PC-9 (cell line): ENCODE results near the gene DSG2. TPM values are rescaled to one million over a fixed set of nuclear protein-coding genes. Genes with fewer than 3 reads are reported as not detected.

Source experiments
- BruUV-seq: library from RNA; stranded (reverse); fragments of 400-500 nt; replicated peaks from 2 replicates; lab custom pipeline; 2021; lab: Mats Ljungman, UMichigan
- CTCF ChIA-PET: fragments of 300-600 bp; sonication (Branson Sonifier 250); formaldehyde crosslinking; loops from one replicate; lab custom pipeline; 2022; ENCODE audit warnings: antibody characterized with exemption; lab: Charles Lee
- POLR2A ChIA-PET: fragments of 300-600 bp; sonication (Branson Sonifier 250); formaldehyde crosslinking; loops from one replicate; lab custom pipeline; 2022; ENCODE audit warnings: antibody characterized with exemption; ENCODE audit not compliant: unreplicated experiment; lab: Charles Lee
- DNase-seq, 2 experiments: peaks; one replicate each; pipeline versions ENCODE4 v3.0.0 to v3.0.0-alpha.2; 2015 to 2022; ENCODE audit warnings: mixed read lengths in 1 of 2
- H2AFZ ChIP-seq: fragments of 200-600 bp; sonication (generic); 2 replicates; pipeline ENCODE4 v1.8.1; 2017; ENCODE audit warnings: antibody characterized with exemption
- H3F3A ChIP-seq: fragments of 200-600 bp; sonication (generic); 2 replicates; pipeline ENCODE4 v1.8.1; 2017; ENCODE audit warnings: antibody characterized with exemption, mild to moderate bottlenecking, low read depth; ENCODE audit not compliant: insufficient read depth
- H3K27ac ChIP-seq: fragments of 200-600 bp; sonication (generic); 2 replicates; pipeline ENCODE4 v1.6.1; 2016; ENCODE audit warnings: mixed run types
- H3K27me3 ChIP-seq: fragments of 200-600 bp; sonication (generic); 2 replicates; pipeline ENCODE4 v1.6.1; 2016; ENCODE audit warnings: low read depth, mixed run types; ENCODE audit not compliant: insufficient read depth
- H3K36me3 ChIP-seq: fragments of 200-600 bp; sonication (generic); 2 replicates; pipeline ENCODE4 v1.6.1; 2016; ENCODE audit warnings: low read depth, mixed run types
- H3K4me1 ChIP-seq: fragments of 200-600 bp; sonication (generic); replicated peaks from 2 replicates; pipeline ENCODE4 v1.6.1; 2016; ENCODE audit warnings: mixed run types; ENCODE audit not compliant: insufficient read depth
- H3K4me2 ChIP-seq: fragments of 200-600 bp; sonication (generic); 2 replicates; pipeline ENCODE4 v1.6.1; 2017; ENCODE audit warnings: mixed run types
- H3K4me3 ChIP-seq: fragments of 200-600 bp; sonication (generic); 2 replicates; pipeline ENCODE4 v1.6.1; 2016; ENCODE audit warnings: mixed run types
- H3K79me2 ChIP-seq: fragments of 200-600 bp; sonication (generic); 2 replicates; pipeline ENCODE4 v1.6.1; 2017; ENCODE audit warnings: low read depth, mixed run types
- H3K9me2 ChIP-seq: fragments of 200-600 bp; sonication (generic); 2 replicates; pipeline ENCODE4 v1.8.1; 2017; ENCODE audit warnings: mild to moderate bottlenecking; ENCODE audit not compliant: insufficient read depth
- H3K9me3 ChIP-seq: fragments of 200-600 bp; sonication (generic); 2 replicates; pipeline ENCODE4 v1.8.1; 2016; ENCODE audit warnings: low read depth; ENCODE audit not compliant: insufficient read depth
- H4K20me1 ChIP-seq: fragments of 200-600 bp; sonication (generic); 2 replicates; pipeline ENCODE4 v1.8.1; 2017; ENCODE audit not compliant: insufficient read depth
- CTCF ChIP-seq: fragments of 200-600 bp; sonication (generic); conservative IDR thresholded peaks from 2 replicates; pipeline ENCODE4 v1.6.1; 2017; ENCODE audit warnings: mixed run types, antibody characterized with exemption, mild to moderate bottlenecking, moderate library complexity
- EZH2 ChIP-seq: fragments of 200-600 bp; sonication (generic); IDR thresholded peaks from 2 replicates; pipeline ENCODE4 v1.8.0; 2017; ENCODE audit warnings: antibody characterized with exemption, low read depth
- intact Hi-C: fragments of 100-400 bp; cut with micrococcal nuclease; formaldehyde crosslinking; loops from one replicate; pipeline ENCODE4 v1.10.0; 2022; ENCODE audit not compliant: unreplicated experiment
- total RNA-seq: library from RNA; stranded (reverse); gene quantifications from 2 replicates; pipeline ENCODE4 v1.2.3, GENCODE V29; 2021

DSG2 gene
- total RNA-seq, 1 experiment from 2014 or later: 90.1 TPM

DNA sequence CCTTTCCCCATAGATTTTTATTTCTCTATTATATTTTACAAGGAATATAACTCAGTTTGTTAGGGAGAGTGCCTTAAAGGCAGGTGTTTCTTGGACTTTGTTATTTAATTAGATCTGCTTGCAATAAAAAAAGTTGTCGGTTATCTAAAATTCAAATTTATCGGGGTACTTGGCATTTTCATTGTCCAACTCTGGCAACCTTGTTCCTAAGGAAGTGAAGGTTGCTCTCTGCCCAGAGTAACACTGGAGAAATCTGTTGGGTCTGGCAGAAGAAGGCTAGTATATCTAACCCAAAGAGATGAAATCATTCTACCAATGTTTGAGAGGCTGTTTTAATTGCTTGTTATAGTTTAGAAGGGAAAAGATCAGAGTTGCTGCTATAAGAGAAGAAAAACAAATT lies 50.9 kb downstream of the DSG2 start:
- Histone ChIP-seq H3K4me3 (no peak overlapping the region), H4K20me1 (no peaks in the 10 kb centered on the region), H3K27ac (no peak overlapping the region), H3F3A (no peaks in the 10 kb centered on the region), H3K36me3 (no peaks in the 10 kb centered on the region), H3K27me3 (no peaks in the 10 kb centered on the region), H3K4me2 (no peak overlapping the region), H3K9me2 (no peaks in the 10 kb centered on the region), H3K9me3 (no peaks in the 10 kb centered on the region), H3K79me2 (no peaks in the 10 kb centered on the region), H3K4me1 (no peaks in the 10 kb centered on the region), H2AFZ (no peak overlapping the region)
- intact Hi-C loops: no loop called here
- POLR2A ChIA-PET: interaction anchor here (0.7 kb wide), 1 partner anchor 10 kb away, joined by 11 read pairs; no protein-coding TSS in a partner anchor
- DNase-seq: no peak
- BruUV-seq: no TSS peak
- TF ChIP-seq EZH2: no peak
- no peak for TF ChIP-seq CTCF
- CTCF ChIA-PET: no interaction called here

GRCh38 chr18:31549416-31549815 lies 51.4 kb downstream of the DSG2 start:
- Histone ChIP-seq H3K27me3 (no peaks in the 10 kb centered on the region), H2AFZ (no peak overlapping the region), H3K79me2 (no peaks in the 10 kb centered on the region), H3K27ac (no peak overlapping the region), H3K9me3 (no peaks in the 10 kb centered on the region), H3K4me2 (no peak overlapping the region), H4K20me1 (no peaks in the 10 kb centered on the region), H3K36me3 (no peaks in the 10 kb centered on the region), H3F3A (no peaks in the 10 kb centered on the region), H3K4me3 (no peak overlapping the region), H3K4me1 (no peaks in the 10 kb centered on the region), H3K9me2 (no peaks in the 10 kb centered on the region)
- no peak for DNase-seq
- ChIA-PET POLR2A (interaction anchor here (0.7 kb wide), 1 partner anchor 9 kb away, joined by 11 read pairs; no protein-coding TSS in a partner anchor), CTCF (no interaction called here)
- TF ChIP-seq EZH2 (no peak), CTCF (no peak)
- intact Hi-C loops: no loop called here
- no TSS peak for BruUV-seq

GRCh38 chr18:31551883-31552282 lies 53.9 kb downstream of the DSG2 start:
- no peaks in the 10 kb centered on the region for H3K9me2 ChIP-seq
- H3K79me2 ChIP-seq: no peaks in the 10 kb centered on the region
- DNase-seq: no peak
- BruUV-seq: no TSS peak
- no peak overlapping the region for H3K4me2 ChIP-seq
- no peaks in the 10 kb centered on the region for H4K20me1 ChIP-seq
- H2AFZ ChIP-seq: no peak overlapping the region
- no peaks in the 10 kb centered on the region for H3K27me3 ChIP-seq
- no peaks in the 10 kb centered on the region for H3K4me1 ChIP-seq
- no peak for TF ChIP-seq EZH2
- TF ChIP-seq CTCF: no peak
- H3K9me3 ChIP-seq: no peaks in the 10 kb centered on the region
- CTCF ChIA-PET: no interaction called here
- H3K4me3 ChIP-seq: no peak overlapping the region
- H3K27ac ChIP-seq: no peak overlapping the region
- POLR2A ChIA-PET: no interaction called here
- intact Hi-C loops: no loop called here
- no peaks in the 10 kb centered on the region for H3F3A ChIP-seq
- no peaks in the 10 kb centered on the region for H3K36me3 ChIP-seq
